Nephron (organoid): ENCODE measurements around the gene LCK.
A peak's percentile ranks its signal among the peaks of the same experiment; 100 is the strongest.
"Not testable (repeated sequence)": the region's sequence is repeated elsewhere in the genome, so short reads cannot be mapped to it uniquely, and the experiment has no call there.

Source experiments
- H3K27ac Mint-ChIP-seq, 3 experiments: 2 replicates each; pipeline ENCODE4 v1.8.0; 2020; ENCODE audit warnings: mixed read lengths in 3 of 3, mild to moderate bottlenecking in 2 of 3, moderate library complexity in 1 of 3
- H3K27me3 Mint-ChIP-seq: 2 replicates; pipeline ENCODE4 v1.8.0; 2021; ENCODE audit warnings: low read depth, mild to moderate bottlenecking, moderate library complexity, mixed read lengths
- H3K36me3 Mint-ChIP-seq: 2 replicates; pipeline ENCODE4 v1.8.0; 2020; ENCODE audit warnings: low read depth, mixed read lengths
- H3K4me1 Mint-ChIP-seq: 2 replicates; pipeline ENCODE4 v1.8.0; 2020; ENCODE audit warnings: mixed read lengths
- H3K4me3 Mint-ChIP-seq, 3 experiments: 2 replicates each; pipeline ENCODE4 v1.8.0; 2020; ENCODE audit warnings: mild to moderate bottlenecking in 3 of 3, mixed read lengths in 3 of 3, moderate library complexity in 2 of 3
- H3K9me3 Mint-ChIP-seq: 2 replicates; pipeline ENCODE4 v1.8.0; 2020; ENCODE audit warnings: mixed read lengths
- TF ChIP-seq, protein P1 (sequence below), 3 experiments: fragments of 200-600 bp; sonication (generic); IDR thresholded peaks; one replicate each; pipeline ENCODE4 v1.5.0; 2021; ENCODE audit warnings: antibody characterized with exemption in 3 of 3; ENCODE audit not compliant: unreplicated experiment in 3 of 3

The LCK gene

DNA sequence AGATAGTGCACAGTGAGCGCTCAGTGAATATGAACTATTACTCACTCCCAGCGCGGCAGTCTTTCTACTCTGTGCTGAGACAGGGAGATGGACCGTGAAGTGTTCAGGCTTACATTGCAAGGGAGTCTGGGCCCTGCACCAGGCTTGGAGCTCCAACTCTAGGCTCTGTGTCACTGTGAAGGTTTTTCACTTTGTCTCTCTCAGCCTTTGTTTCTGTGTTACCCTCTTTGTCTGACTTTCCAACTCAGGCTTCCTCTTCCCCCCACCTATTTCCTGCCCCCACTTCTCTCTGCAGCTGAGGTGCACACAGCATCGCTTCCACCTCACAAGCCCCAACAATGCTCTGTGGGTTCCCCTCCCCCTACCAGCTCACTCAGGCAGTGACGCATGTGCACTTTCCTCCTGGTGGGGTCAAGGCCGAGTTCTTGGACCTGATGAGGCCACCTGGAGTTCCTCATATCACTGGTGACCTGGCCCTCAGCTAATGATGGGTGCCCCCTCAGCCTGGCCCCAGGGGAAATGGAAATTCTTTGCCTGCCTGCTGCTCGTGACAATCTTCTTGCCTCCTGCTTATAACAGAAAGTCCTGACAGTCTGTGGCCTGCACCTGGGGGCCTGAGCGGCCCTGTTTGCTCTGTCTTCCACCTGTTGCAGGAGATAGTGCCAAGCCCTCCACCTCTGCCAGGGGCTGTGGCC lies 1.1 kb upstream of the LCK start:
- no peaks in the 10 kb centered on the region for H3K36me3 Mint-ChIP-seq
- peaks cover 35% of the 10 kb centered on the region for H3K4me1 Mint-ChIP-seq
- peak overlapping the region; percentile 60 to 84 (median 67) for H3K27ac Mint-ChIP-seq
- H3K9me3 Mint-ChIP-seq: no peaks in the 10 kb centered on the region
- peaks cover 14% of the 10 kb centered on the region for H3K27me3 Mint-ChIP-seq
- H3K4me3 Mint-ChIP-seq: peak overlapping the region in 1 of 3 experiments; percentile 3
- TF ChIP-seq, protein P1, sequence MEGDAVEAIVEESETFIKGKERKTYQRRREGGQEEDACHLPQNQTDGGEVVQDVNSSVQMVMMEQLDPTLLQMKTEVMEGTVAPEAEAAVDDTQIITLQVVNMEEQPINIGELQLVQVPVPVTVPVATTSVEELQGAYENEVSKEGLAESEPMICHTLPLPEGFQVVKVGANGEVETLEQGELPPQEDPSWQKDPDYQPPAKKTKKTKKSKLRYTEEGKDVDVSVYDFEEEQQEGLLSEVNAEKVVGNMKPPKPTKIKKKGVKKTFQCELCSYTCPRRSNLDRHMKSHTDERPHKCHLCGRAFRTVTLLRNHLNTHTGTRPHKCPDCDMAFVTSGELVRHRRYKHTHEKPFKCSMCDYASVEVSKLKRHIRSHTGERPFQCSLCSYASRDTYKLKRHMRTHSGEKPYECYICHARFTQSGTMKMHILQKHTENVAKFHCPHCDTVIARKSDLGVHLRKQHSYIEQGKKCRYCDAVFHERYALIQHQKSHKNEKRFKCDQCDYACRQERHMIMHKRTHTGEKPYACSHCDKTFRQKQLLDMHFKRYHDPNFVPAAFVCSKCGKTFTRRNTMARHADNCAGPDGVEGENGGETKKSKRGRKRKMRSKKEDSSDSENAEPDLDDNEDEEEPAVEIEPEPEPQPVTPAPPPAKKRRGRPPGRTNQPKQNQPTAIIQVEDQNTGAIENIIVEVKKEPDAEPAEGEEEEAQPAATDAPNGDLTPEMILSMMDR (IDR thresholded peaks at IDR 0.05; ENCODE audit: unreplicated experiment in 3 of 3): no peak

DNA sequence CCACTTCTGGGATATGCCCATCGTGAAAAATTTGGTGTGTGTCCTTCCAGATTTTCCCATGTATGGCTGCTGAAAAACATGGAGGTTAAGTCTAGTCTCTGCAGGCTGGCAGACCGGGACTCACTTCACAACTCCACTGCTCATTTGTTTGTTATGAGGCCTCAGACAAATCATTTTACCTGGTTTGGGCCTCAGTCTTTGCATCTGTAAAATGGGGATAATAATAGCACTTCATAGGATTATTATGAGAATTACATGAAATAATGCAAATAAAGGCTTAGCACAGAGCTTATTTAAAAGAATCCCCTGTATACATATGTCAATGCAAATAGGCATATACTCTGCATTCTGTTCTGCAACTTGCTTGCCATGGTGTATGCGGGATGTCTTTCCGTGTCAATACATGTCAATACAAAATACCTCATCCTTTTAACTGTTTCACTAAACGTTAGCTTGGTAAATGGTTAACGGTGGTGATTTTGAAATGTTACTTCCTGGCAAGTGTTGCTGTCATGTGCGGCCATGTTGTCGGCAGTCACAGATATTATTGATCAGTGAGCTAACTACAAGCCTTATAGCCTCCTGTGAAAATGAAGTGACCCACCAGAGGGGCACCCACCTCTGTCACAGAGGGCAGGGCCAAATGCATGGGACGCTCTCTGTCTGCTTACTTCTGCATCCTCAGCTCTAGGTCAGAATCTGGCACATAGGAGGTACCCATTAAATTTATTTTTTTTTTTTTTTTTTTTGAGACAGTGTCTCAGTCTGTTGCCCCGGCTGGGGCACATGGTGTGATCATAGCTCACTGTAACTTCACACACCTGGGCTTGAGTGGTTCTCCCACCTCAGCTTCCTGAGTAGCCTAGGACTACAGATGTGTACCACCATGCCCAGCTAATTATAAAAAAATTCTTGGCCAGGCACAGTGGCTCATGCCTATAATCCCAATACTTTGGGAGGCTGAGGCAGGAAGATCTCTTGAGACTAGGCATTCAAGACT lies 4.3 kb downstream of the LCK start:
- peaks cover 9% of the 10 kb centered on the region for H3K27me3 Mint-ChIP-seq
- peaks cover 15% of the 10 kb centered on the region for H3K4me1 Mint-ChIP-seq
- H3K4me3 Mint-ChIP-seq: no peak overlapping the region
- TF ChIP-seq, protein P1 (IDR thresholded peaks at IDR 0.05; ENCODE audit: unreplicated experiment in 3 of 3): no peak
- H3K27ac Mint-ChIP-seq: no peak overlapping the region
- no peaks in the 10 kb centered on the region for H3K36me3 Mint-ChIP-seq
- no peaks in the 10 kb centered on the region for H3K9me3 Mint-ChIP-seq

DNA sequence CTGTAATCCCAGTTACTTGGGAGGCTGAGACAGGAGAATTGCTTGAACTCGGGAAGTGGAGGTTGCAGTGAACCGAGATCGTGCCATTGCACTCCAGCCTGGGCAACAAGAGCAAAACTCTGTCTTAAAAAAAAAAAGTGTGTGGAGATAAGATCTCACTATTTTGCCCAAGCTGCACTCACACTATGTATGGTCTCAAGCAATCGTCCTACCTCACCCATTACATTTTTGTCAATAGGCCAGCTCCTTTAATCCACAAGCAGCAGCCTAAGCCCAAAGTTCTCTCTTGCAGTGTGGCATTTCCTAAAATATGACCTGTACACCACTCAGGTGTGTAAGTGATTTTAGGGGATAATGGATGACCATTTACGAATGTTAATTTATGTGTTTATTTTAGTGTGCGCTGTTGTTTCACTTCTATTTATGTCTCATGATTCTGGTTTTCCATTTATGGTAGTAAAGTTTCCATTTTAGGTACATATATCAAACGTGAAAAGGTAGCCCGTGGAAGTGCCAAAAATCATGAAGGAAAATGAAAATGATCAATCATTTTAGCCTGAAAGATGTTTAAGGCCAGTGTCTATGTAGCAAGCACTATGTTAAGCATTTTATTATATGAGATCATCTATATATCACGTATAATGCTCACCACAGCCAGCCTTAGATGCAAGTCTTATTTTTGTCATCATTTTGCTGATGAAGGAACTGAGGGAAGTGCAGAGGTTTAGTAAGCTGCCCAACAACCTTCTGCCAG lies 5.6 kb downstream of the LCK start:
- no peak overlapping the region for H3K27ac Mint-ChIP-seq
- no peaks in the 10 kb centered on the region for H3K36me3 Mint-ChIP-seq
- peaks cover 12% of the 10 kb centered on the region for H3K27me3 Mint-ChIP-seq
- peaks cover 9% of the 10 kb centered on the region for H3K4me1 Mint-ChIP-seq
- no peak overlapping the region for H3K4me3 Mint-ChIP-seq
- H3K9me3 Mint-ChIP-seq: no peaks in the 10 kb centered on the region
- TF ChIP-seq, protein P1 (IDR thresholded peaks at IDR 0.05; ENCODE audit: unreplicated experiment in 3 of 3): no peak

DNA sequence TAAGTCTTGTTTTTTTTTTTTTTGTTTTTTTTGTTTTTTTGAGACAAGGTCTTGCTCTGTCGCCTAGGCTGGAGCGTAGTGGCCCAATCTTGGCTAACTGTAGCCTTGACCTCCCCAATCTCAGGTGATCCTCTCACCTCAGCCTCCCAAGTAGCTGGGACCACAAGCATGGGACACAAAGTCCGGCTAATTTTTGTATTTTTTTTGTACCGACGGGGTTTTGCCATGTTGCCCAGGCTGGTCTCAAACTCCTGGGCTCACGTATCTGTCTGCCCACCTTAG lies 6.1 kb downstream of the LCK start:
- H3K4me3 Mint-ChIP-seq: no peak overlapping the region
- no peaks in the 10 kb centered on the region for H3K9me3 Mint-ChIP-seq
- H3K27me3 Mint-ChIP-seq: peaks cover 10% of the 10 kb centered on the region
- H3K4me1 Mint-ChIP-seq: peaks cover 4% of the 10 kb centered on the region
- no peak overlapping the region for H3K27ac Mint-ChIP-seq
- no peaks in the 10 kb centered on the region for H3K36me3 Mint-ChIP-seq
- TF ChIP-seq, protein P1 (IDR thresholded peaks at IDR 0.05; ENCODE audit: unreplicated experiment in 3 of 3): no peak

DNA sequence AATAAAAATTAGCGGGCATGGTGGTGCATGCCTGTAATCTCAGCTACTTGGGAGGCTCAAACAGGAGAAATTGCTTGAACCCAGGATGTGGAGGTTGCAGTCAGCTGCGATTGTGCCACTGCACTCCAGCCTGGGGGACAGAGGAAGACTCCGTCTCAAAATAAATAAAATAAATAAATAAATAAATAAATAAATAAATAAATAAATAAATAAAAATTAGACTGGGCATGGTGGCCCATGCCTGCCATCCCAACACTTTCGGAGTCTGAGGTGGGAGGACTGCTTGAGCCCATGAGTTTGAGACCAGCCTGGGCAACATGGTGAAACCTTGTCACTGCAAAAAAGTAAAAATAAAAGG lies 12.2 kb downstream of the LCK start:
- H3K36me3 Mint-ChIP-seq, H3K27ac Mint-ChIP-seq, H3K9me3 Mint-ChIP-seq, H3K27me3 Mint-ChIP-seq, H3K4me1 Mint-ChIP-seq, H3K4me3 Mint-ChIP-seq: not testable (repeated sequence)

DNA sequence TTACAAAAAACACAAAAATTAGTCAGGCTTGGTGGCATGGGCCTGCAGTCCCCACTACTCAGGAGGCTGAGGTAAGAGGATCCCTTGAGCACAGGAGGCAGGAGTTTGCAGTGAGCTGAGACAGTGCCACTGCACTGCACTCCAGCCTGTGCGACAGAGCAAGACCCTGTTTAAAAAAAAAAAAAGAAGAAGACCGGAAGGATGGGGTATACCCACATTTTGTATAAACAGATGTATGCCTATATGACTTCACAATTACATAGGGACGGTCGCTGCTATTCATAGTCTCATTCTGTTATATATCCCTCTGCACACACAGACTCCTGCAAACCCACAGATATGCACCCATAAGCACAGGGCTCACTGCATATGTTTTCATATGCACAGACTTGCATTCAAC lies 12.7 kb downstream of the LCK start:
- Mint-ChIP-seq H3K36me3 (no peaks in the 10 kb centered on the region), H3K27me3 (peaks cover 6% of the 10 kb centered on the region), H3K27ac (no peak overlapping the region), H3K4me1 (no peaks in the 10 kb centered on the region), H3K9me3 (no peaks in the 10 kb centered on the region), H3K4me3 (no peak overlapping the region)
- TF ChIP-seq, protein P1 (IDR thresholded peaks at IDR 0.05; ENCODE audit: unreplicated experiment in 3 of 3): no peak
